GM12873 (cell line): Measurements from ENCODE around the gene FAM210A.

Experiments
- TF ChIP-seq, protein P1 (sequence below): IDR thresholded peaks from 2 replicates; pipeline ENCODE4 v1.5.1; 2012; ENCODE audit warnings: low read depth, mild to moderate bottlenecking, moderate library complexity, low read length, control low read depth; ENCODE audit not compliant: insufficient read depth; ENCODE audit errors: missing control alignments

Gene FAM210A

DNA sequence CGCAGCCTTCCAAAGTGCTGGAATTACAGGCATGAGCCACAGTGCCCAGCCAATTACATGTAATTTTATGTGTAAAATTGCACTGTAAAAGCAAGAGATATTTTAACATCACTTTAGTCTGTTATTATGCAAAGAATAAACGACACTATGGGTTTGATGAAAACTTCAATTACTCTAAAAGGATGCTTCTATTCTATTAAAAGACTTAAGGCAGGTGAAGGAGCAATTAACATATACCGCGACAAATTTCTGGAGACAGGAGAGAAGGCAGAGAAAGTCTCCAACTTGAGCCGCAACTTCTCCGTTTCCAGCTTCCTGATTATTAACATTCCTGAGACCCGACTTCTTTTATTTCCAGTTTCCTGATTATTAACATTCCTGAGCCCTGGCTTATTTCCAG is 53.7 kb downstream of the FAM210A start:
- TF ChIP-seq, protein P1, sequence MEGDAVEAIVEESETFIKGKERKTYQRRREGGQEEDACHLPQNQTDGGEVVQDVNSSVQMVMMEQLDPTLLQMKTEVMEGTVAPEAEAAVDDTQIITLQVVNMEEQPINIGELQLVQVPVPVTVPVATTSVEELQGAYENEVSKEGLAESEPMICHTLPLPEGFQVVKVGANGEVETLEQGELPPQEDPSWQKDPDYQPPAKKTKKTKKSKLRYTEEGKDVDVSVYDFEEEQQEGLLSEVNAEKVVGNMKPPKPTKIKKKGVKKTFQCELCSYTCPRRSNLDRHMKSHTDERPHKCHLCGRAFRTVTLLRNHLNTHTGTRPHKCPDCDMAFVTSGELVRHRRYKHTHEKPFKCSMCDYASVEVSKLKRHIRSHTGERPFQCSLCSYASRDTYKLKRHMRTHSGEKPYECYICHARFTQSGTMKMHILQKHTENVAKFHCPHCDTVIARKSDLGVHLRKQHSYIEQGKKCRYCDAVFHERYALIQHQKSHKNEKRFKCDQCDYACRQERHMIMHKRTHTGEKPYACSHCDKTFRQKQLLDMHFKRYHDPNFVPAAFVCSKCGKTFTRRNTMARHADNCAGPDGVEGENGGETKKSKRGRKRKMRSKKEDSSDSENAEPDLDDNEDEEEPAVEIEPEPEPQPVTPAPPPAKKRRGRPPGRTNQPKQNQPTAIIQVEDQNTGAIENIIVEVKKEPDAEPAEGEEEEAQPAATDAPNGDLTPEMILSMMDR, result no peak

DNA sequence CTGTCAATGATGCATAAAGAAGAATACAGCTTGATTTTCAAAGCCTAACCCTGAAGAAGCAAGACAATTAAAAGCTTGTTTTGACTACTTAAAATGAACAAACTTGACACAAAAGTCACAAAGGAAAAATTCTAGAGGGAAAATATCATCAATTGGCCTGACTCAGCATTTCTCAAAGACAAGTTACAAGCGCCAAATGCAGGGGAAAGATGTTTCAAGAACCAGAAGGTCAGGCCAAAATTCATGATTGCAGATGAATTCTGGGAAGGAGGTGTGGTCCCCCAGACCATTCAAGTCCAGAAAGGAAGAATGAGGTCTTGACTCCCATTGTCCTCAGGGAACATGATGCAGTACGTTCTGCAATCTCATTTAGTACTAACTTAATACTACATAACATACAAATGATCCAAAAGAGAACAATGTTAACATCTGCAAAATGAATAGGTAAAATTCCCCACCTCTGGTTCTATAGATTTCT is 64.5 kb downstream of the FAM210A start:
- TF ChIP-seq, protein P1, result no peak

DNA sequence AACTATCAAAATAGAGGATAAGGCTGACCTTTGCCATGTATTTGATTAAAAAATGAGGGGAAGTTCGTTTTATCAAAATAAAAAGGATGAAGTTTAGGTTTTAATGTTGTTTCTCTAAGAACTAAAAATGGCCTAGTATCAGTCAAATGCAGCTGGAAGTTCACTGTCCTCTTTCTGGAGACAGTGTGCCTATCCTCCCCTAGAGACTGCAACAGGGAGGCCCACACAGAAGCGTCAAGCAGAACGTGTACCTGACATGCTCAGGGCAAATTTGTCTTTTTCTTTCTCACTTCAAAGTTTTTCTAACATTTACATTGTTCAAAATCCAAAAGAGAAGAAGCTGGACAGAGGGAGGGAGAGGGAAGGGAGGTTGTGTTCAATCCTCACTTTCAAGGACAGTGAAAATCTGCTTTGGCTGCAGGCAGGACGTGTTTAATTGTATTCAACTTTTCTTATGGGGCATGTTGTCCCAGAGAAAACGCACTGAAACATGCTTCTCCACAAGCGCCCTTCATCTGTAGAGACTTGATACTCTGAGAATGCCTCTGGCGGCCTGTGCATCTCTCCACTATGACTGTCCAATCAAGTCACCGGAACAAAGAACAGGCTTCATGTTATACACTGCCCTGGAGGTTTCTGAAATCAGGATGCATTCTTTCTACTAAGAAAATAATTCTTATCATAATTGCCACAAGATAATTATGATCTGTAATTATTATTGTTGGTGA is 65.1 kb downstream of the FAM210A start:
- TF ChIP-seq, protein P1, result no peak

DNA sequence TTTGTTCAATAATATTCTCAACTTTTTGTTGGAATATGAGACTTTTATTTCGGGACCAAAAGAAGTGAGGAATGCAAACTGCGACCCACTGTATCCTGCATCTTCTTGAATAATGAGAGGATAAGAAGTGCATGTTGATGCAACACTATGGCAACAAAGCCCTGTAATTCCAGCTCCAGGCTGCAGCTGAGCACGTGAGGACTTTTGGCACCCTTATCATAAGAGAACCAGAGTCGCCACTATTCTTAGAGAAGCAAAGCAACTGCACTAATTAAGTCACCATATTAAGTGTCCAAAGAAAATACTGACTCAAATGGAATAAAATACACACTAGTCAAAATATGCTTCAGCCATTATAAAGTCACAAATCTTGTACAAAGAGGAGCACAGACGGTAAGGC is 65.8 kb downstream of the FAM210A start:
- TF ChIP-seq, protein P1, result no peak

DNA sequence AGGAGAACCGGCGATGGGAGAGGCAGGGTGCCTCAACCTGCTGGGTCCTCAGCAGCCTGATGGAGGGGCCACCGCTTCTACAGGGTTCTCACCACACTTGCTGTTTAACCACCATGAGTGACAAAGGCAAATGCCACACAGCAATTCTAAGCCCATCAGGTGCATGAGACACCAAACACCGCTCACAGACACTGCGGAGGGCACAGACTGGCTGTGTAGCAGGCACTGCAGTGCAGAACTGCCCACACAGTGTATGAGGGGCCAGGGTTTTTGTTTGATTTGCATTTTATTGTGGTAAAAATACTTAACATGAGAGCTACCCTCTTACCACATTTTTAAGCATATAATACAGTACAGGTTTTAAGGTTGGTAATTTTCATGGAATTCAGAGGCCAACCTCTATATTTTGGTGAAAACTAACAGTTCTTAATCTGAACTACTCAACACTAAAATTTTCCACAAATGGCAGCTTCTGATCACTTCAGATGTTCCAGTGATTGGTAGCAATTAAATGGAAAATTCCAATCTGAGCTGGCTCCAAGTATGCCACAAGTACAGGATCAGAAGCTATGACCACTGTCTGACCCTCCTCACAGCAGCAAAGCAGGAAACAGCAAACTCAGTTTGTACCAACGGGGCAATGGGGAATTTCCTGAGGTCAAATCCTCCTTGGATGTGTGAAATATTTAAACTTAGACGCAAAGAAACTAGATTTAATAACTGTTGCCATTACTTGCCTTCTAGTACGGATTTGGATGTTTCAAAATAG is 67.7 kb downstream of the FAM210A start:
- TF ChIP-seq, protein P1, result no peak

DNA sequence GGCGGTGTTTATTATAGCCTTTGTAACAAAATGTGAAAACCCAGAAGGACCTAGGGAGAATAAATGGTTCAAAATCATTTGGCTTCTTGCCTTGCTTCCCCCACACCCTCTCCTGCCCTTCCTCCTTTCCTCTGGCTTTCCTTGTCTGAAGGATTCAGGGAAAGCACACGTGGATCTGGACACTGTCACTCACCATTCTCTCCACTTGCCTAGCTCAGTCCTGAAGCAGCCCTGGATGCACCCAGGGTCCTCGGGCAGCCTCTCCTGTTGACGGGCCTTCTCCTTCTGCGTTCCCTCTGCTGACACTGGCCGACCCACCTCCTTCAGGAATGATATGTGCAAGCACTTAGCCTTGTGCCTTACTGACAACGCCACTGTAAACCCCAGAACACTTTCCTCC is 68.4 kb downstream of the FAM210A start:
- TF ChIP-seq, protein P1, result no peak

DNA sequence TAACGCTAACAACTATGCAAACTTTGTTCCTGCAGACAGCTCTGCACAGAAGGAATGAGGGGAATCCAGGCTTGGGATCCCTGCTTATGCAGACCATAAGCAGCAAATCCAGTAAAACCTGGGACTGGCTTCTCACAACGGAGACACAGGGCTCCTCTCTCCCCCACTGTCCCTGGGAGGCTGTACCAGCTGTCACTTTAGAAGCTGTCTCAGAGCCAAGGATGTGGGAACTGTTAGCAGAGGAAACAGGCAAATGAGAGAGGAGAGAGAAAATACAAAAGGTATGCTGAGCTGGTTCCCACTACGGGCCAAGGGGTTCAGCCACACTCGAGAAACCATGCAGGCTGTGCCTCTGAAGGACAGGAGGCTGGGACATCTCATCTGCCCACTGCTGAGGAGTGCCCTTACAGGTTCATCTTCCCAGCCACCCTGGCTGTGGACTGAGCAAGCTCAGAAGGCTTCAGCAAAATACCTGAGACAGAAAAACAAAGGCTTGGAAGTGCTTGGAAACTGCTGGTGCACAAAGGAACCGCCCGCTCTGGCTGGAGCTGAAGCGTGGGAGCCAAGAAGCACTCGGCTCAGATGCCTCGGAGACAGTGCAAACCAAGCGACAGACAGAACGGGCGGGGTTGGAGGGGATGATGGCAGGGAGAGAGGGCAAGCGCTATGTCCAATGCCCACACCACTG is 72.5 kb downstream of the FAM210A start:
- TF ChIP-seq, protein P1, result no peak
